Activated naive CD8-positive, alpha-beta T cell treated with anti-CD3 and anti-CD28 coated beads for 36 hours (primary cell): ENCODE measurements around the gene MCTP1. TPM values are rescaled to one million over a fixed set of nuclear protein-coding genes. Genes with fewer than 3 reads are reported as not detected.
"Not testable (repeated sequence)": the region's sequence is repeated elsewhere in the genome, so short reads cannot be mapped to it uniquely, and the experiment has no call there.

Experiments used
- DNase-seq: peaks from one replicate; pipeline ENCODE4 v3.0.0; 2021
- H3K27ac Mint-ChIP-seq: one replicate; pipeline ENCODE4 v1.8.0; 2022; ENCODE audit warnings: mild to moderate bottlenecking, moderate library complexity, mixed read lengths
- H3K27me3 Mint-ChIP-seq: one replicate; pipeline ENCODE4 v1.8.0; 2022; ENCODE audit warnings: mild to moderate bottlenecking, mixed read lengths
- H3K36me3 Mint-ChIP-seq: one replicate; pipeline ENCODE4 v1.8.0; 2021; ENCODE audit warnings: mild to moderate bottlenecking, mixed read lengths
- H3K4me1 Mint-ChIP-seq: one replicate; pipeline ENCODE4 v1.8.0; 2021; ENCODE audit warnings: mixed read lengths
- H3K4me3 Mint-ChIP-seq: one replicate; pipeline ENCODE4 v1.8.0; 2022; ENCODE audit warnings: mild to moderate bottlenecking, moderate library complexity, mixed read lengths
- H3K9me3 Mint-ChIP-seq: one replicate; pipeline ENCODE4 v1.8.0; 2022; ENCODE audit warnings: mixed read lengths
- total RNA-seq, 2 experiments: library from RNA; stranded (reverse); gene quantifications; one replicate each; pipeline ENCODE4 v1.2.3, GENCODE V29; 2021

MCTP1 gene
- total RNA-seq, 2 experiments from 2014 or later: 1.1 to 1.3 TPM

- H3K9me3 Mint-ChIP-seq: peaks cover 3% of the 10 kb centered on the region
- H3K27ac Mint-ChIP-seq: no peak overlapping the region
- H3K36me3 Mint-ChIP-seq: no peaks in the 10 kb centered on the region
- H3K4me1 Mint-ChIP-seq: no peaks in the 10 kb centered on the region
- no peak overlapping the region for H3K4me3 Mint-ChIP-seq
- no peaks in the 10 kb centered on the region for H3K27me3 Mint-ChIP-seq
- no peak for DNase-seq
These were observed 286.2 kb downstream of the MCTP1 start for GRCh38 chr5:94998670-94999069.

DNA sequence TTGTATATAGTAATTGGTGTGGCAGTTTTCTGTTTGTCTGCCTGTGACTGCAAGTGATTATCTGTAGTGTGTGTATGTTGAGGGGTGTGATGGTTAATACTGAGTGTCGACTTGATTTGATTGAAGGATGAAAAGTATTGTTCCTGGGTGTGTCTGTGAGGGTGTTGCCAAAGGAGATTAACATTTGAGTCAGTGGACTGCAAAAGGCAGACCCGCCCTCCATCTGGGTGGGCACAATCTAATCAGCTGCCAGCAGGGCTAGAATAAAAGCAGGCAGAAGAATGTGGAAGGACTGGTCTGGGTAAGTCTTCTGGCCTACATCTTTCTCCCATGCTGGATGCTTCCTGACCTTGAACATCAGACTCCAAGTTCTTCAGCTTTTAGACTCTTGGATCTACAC, 290.4 kb downstream of the MCTP1 start:
- not testable (repeated sequence) for H3K9me3 Mint-ChIP-seq, DNase-seq, H3K4me1 Mint-ChIP-seq, H3K4me3 Mint-ChIP-seq, H3K27ac Mint-ChIP-seq, H3K27me3 Mint-ChIP-seq, H3K36me3 Mint-ChIP-seq

DNA sequence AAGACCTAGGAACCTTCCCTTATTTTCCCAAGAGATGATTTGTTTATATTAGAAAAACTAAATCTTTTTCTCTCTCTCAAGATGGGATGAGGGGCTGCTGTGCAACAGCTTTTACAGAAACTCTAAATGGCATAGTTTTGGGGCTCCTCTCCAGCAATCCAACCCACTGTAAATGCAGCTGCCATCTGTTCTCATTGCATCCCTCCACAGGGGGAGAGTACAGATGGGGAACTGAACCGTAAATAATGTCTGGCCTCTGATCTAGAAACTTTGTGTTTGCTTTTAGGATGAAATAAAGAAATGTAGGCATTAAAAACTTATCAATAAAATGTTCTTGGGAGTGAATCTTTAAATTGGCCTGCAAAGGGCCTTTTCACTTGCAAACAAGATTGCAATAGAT, 291.4 kb downstream of the MCTP1 start:
- no peak overlapping the region for H3K27ac Mint-ChIP-seq
- no peaks in the 10 kb centered on the region for H3K27me3 Mint-ChIP-seq

DNA sequence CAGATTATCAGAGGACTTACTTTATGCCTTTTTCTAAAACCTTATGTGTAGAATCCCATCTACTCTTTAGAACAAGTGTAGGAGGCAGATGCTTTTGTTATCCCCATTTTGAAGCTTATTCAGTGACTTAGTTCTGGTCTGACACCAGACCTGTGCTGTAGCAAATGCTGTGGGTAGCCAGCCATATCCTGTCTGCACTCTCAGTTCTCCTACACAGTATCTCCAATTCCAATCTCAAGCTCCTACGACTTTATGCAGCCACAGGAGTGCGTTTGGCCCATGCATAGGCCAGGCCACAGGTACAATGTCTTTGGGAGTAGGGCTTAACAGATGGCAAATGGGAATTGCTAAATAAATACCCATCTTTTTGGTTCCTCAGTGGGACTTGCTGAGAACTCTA, 292.6 kb downstream of the MCTP1 start:
- H3K9me3 Mint-ChIP-seq: no peaks in the 10 kb centered on the region
- H3K27me3 Mint-ChIP-seq: no peaks in the 10 kb centered on the region
- no peaks in the 10 kb centered on the region for H3K4me1 Mint-ChIP-seq
- H3K36me3 Mint-ChIP-seq: no peaks in the 10 kb centered on the region
- H3K27ac Mint-ChIP-seq: no peak overlapping the region
- no peak for DNase-seq
- no peak overlapping the region for H3K4me3 Mint-ChIP-seq

More for the DNA sequence above, 291.4 kb downstream of the MCTP1 start:
- H3K4me3 Mint-ChIP-seq: no peak overlapping the region
- H3K9me3 Mint-ChIP-seq: no peaks in the 10 kb centered on the region
- no peaks in the 10 kb centered on the region for H3K4me1 Mint-ChIP-seq
- H3K36me3 Mint-ChIP-seq: no peaks in the 10 kb centered on the region
- DNase-seq: no peak

DNA sequence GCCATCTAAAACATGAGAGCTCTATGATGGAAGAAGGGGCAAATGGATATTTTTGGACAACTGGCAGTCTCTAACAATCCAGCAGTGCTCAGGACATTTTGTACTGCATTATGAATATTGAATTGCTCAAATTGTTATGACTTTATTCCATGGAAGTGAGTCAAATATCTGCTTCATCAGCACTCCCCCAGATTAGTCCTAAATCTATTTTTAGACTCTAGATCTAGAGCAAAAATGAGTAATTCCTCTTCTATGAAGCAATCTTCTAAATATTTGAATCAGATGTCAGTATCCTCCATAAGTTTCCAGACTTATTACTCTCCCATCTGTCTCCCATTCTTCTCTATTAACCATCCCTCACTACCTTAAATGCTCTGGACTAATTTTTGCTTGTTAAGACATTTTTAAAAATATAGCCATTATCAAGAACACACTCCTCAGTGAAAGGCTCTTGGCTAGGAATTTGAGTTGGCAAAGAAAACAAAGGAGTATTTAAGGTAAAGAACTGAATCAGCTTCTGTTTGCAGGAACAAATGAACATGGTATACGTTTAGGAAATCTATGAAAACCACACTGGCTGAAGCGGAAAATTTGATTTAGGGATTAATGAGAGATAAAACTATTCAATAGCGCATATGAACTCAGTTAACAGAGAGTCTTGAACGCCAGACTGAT, 300.9 kb downstream of the MCTP1 start:
- Mint-ChIP-seq H3K9me3 (no peaks in the 10 kb centered on the region), H3K36me3 (no peaks in the 10 kb centered on the region), H3K4me1 (no peaks in the 10 kb centered on the region), H3K4me3 (no peak overlapping the region), H3K27ac (no peak overlapping the region), H3K27me3 (no peaks in the 10 kb centered on the region)
- no peak for DNase-seq

DNA sequence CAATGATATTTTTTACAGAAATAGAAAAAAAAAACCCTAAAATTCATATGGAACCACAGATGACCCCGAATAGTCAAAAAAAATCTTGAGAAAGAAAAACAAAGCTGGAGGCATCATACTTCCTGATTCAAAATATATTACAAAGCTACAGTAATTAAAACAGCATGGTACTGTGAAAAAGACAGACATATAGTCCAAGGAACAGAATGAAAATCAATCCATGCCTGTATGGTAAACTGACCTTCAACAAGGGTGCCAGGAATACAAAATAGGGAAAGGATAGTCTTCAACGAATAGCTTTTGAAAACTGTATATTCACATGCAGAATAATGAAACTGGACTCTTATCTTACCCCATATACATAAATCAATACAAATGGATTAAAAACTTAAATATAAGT, 307.5 kb downstream of the MCTP1 start:
- Mint-ChIP-seq H3K27me3 (no peaks in the 10 kb centered on the region), H3K36me3 (no peaks in the 10 kb centered on the region), H3K4me3 (no peak overlapping the region), H3K9me3 (peaks cover 13% of the 10 kb centered on the region), H3K27ac (no peak overlapping the region), H3K4me1 (no peaks in the 10 kb centered on the region)
- no peak for DNase-seq

- Mint-ChIP-seq H3K27me3 (no peaks in the 10 kb centered on the region), H3K9me3 (peaks cover 13% of the 10 kb centered on the region), H3K4me1 (no peaks in the 10 kb centered on the region), H3K36me3 (no peaks in the 10 kb centered on the region), H3K27ac (no peak overlapping the region), H3K4me3 (no peak overlapping the region)
- no peak for DNase-seq
These were observed 308.0 kb downstream of the MCTP1 start for GRCh38 chr5:94976853-94977252.

DNA sequence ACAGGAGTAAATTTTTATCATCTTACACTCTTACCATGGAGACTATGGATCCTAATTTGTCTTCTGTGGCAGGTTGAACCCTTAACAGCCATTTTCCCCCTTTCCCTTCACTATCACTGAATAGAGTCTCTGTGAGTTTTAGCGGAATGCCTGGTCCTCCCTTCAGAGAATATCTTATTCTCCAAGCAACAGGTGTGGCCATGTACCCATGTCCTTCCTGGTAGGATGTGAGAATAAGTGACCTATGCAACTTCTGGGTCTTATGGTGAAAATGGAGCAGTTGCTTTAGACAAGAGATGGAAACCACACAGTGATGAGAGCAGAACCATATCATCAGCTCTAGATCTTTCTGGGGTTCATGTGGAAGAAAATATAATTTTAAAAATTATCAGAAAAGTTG, 312.6 kb downstream of the MCTP1 start:
- no peak overlapping the region for H3K27ac Mint-ChIP-seq

DNA sequence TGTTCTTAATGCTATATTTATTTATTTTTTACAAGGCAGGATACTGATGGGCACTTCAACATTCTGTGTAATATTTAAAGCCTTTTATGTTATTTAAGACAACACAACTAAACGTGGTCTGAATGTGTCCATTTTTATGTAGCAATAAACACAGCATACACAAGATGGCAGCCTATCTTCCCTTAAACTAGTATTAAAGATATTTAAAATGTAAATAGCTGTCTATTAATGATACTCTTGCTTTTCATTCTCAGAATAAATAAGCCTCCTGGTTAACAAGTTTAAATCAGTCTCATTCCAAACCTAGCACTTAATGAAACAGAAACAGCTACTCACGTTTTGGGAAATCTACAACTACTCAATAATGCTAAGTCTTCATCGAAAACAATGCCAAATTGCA, 315.7 kb downstream of the MCTP1 start:
- no peaks in the 10 kb centered on the region for H3K27me3 Mint-ChIP-seq
- no peak overlapping the region for H3K27ac Mint-ChIP-seq
- H3K4me1 Mint-ChIP-seq: no peaks in the 10 kb centered on the region
- no peak overlapping the region for H3K4me3 Mint-ChIP-seq
- H3K9me3 Mint-ChIP-seq: peaks cover 5% of the 10 kb centered on the region
- no peak for DNase-seq
- H3K36me3 Mint-ChIP-seq: no peaks in the 10 kb centered on the region

More for the DNA sequence above, 312.6 kb downstream of the MCTP1 start:
- no peak for DNase-seq
- H3K27me3 Mint-ChIP-seq: no peaks in the 10 kb centered on the region
- no peak overlapping the region for H3K4me3 Mint-ChIP-seq
- no peaks in the 10 kb centered on the region for H3K36me3 Mint-ChIP-seq
- peaks cover 8% of the 10 kb centered on the region for H3K9me3 Mint-ChIP-seq
- no peaks in the 10 kb centered on the region for H3K4me1 Mint-ChIP-seq

DNA sequence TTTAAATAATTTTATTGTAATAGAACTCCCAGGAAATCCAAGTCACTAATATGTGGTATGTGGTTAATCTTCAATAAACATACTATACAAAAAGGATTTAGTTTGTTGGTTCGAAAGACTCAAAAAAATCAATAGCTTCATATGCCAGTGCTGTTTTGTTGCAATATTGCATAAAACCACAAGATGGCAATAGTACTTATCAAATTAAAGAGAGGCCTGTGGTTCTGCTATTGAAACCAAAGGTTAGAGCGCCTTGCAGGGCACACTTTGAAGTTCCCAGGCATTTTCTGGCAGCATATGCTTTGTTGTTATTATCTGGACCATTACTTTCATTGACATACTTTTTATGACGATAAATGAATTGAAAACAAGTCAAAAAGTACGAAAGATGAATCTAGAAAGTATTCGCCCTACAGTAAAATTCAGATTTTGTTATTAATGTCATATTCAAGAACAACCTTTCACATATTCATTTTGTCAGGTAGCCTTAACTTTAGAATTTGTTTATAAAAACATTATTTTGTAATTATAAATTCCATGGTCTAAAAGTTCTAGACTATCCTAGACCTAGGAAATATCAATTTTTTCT, 316.3 kb downstream of the MCTP1 start:
- Mint-ChIP-seq H3K36me3 (no peaks in the 10 kb centered on the region), H3K27ac (no peak overlapping the region), H3K4me1 (no peaks in the 10 kb centered on the region), H3K4me3 (no peak overlapping the region), H3K9me3 (peaks cover 5% of the 10 kb centered on the region), H3K27me3 (no peaks in the 10 kb centered on the region)
- DNase-seq: no peak

- Mint-ChIP-seq H3K36me3 (no peaks in the 10 kb centered on the region), H3K9me3 (peaks cover 5% of the 10 kb centered on the region), H3K4me3 (no peak overlapping the region), H3K27ac (no peak overlapping the region), H3K27me3 (no peaks in the 10 kb centered on the region), H3K4me1 (no peaks in the 10 kb centered on the region)
- no peak for DNase-seq
These were observed 317.4 kb downstream of the MCTP1 start for GRCh38 chr5:94967525-94967924.

DNA sequence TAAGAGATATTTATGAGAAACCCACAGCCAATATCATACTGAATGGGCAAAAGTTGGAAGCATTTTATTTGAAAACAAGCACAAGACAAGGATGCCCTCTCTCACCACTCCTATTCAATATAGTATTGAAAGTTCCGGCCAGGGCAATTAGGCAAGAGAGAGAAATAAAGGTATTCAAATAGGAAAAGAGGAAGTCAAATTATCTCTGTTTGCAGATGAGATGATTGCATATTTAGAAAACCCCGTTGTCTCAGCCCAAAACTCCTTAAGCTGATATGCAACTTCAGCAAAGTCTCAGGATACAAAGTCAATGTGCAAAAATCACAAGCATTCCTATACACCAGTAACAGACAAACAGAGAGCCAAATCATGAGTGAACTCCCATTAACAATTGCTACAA, 325.6 kb downstream of the MCTP1 start:
- not testable (repeated sequence) for H3K27me3 Mint-ChIP-seq, H3K9me3 Mint-ChIP-seq, H3K4me3 Mint-ChIP-seq, H3K36me3 Mint-ChIP-seq, DNase-seq, H3K4me1 Mint-ChIP-seq, H3K27ac Mint-ChIP-seq

DNA sequence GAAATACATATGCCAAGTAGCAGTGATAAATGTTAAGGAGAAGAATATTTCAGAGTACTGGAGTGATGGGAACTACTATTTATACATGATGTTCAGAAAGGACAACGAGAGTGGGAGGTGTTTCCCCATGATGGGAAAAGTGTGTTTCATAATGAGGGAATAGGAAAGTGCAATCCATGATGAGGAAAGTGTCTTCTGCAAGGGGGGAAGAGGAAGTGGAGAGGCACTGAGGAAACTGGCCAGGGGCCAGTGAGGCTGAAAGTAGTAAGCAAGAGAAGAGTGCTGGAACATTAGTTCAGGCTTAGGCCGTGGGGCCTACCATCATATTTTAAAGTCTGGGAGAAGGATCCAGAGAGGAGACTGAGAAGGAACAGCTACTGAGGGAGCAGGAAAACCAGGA, 339.2 kb downstream of the MCTP1 start:
- no peak overlapping the region for H3K27ac Mint-ChIP-seq
- no peak for DNase-seq
- no peaks in the 10 kb centered on the region for H3K27me3 Mint-ChIP-seq
- H3K4me1 Mint-ChIP-seq: no peaks in the 10 kb centered on the region
- H3K9me3 Mint-ChIP-seq: no peaks in the 10 kb centered on the region
- no peaks in the 10 kb centered on the region for H3K36me3 Mint-ChIP-seq
- no peak overlapping the region for H3K4me3 Mint-ChIP-seq

- H3K4me1 Mint-ChIP-seq: no peaks in the 10 kb centered on the region
- no peak overlapping the region for H3K4me3 Mint-ChIP-seq
- no peak overlapping the region for H3K27ac Mint-ChIP-seq
- H3K27me3 Mint-ChIP-seq: no peaks in the 10 kb centered on the region
- no peaks in the 10 kb centered on the region for H3K9me3 Mint-ChIP-seq
- no peaks in the 10 kb centered on the region for H3K36me3 Mint-ChIP-seq
- no peak for DNase-seq
These were observed 340.7 kb downstream of the MCTP1 start for GRCh38 chr5:94944160-94944559.

DNA sequence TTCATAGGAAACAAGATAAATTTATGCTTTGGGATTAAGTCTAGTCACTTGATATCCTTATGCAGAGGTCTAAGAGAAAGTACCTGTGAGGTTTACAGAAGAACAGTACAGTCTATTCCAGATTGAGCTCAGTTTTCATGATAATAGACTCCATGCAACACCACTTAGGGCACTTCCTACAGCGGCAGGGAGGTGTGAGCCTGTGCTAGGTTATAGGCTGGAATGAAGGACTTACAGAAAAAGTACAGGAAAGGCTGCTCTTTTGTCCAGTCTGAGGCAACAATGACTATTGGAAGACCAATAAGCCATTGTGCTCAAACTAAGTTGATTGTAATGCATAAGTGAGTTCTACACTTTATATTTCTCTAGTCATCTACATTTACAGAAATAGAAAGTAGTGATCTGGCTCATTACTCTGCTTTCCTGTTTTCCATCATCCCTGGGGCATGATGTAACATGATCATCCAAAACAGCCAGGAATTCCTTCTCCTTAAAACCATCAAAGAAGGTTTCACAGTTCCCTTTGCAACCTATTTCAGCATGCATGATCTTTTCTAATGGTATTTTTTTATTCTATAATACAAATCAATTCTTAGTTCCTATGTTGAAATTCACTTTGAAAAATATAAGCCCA, 343.7 kb downstream of the MCTP1 start:
- H3K27ac Mint-ChIP-seq: no peak overlapping the region
- H3K9me3 Mint-ChIP-seq: no peaks in the 10 kb centered on the region
- no peaks in the 10 kb centered on the region for H3K36me3 Mint-ChIP-seq
- peaks cover 3% of the 10 kb centered on the region for H3K27me3 Mint-ChIP-seq
- no peak for DNase-seq
- H3K4me3 Mint-ChIP-seq: no peak overlapping the region
- H3K4me1 Mint-ChIP-seq: no peaks in the 10 kb centered on the region

- Mint-ChIP-seq H3K27me3 (peaks cover 3% of the 10 kb centered on the region), H3K9me3 (no peaks in the 10 kb centered on the region), H3K36me3 (no peaks in the 10 kb centered on the region), H3K4me1 (no peaks in the 10 kb centered on the region), H3K27ac (no peak overlapping the region), H3K4me3 (no peak overlapping the region)
- DNase-seq: no peak
These were observed 352.6 kb downstream of the MCTP1 start for GRCh38 chr5:94932259-94932658.
